ENCODE data around the gene UCK1. TPM values are rescaled to one million over a fixed set of nuclear protein-coding genes. Genes with fewer than 3 reads are reported as not detected.

UCK1 gene
- total RNA-seq, 4 donors from 2014 or later, result 17.3 to 39.1 (median 24.8) TPM

GRCh38 chr9:131546336-131547084 is 15.4 kb upstream of the UCK1 start:
- Histone ChIP-seq H3K4me1 (peaks cover 13 to 22% (median 14%) of the 10 kb centered on the region in 3 donors), H3K36me3 (no peaks in the 10 kb centered on the region), H3K4me3 (peak overlapping the region in 3 of 4 donors; percentile 18 to 55 (median 30)), H3K27ac (no peak overlapping the region), H3K27me3 (peaks cover 7 to 70% (median 19%) of the 10 kb centered on the region in 4 donors), H3K9me3 (peaks cover 0 to 26% (median 13%) of the 10 kb centered on the region in 3 donors)
- DNase-seq, result no peak
- TF ChIP-seq POLR2A (IDR thresholded peaks at IDR 0.05), result no peak
- TF ChIP-seq CTCF (IDR thresholded peaks at IDR 0.05), result no peak
- WGBS, 2 donors, result 1 to 4% methylated on average over 18 to 20 of the region's 49 CpGs
- intact Hi-C loops (cut with DNase I), result no loop called here

GRCh38 chr9:131545786-131546335 is 14.8 kb upstream of the UCK1 start:
- intact Hi-C loops (cut with DNase I), result no loop called here
- Histone ChIP-seq H3K27me3 (peaks cover 7 to 70% (median 19%) of the 10 kb centered on the region in 4 donors), H3K4me3 (peak overlapping the region in 2 of 4 donors; percentile 18 to 55), H3K4me1 (peaks cover 13 to 22% (median 14%) of the 10 kb centered on the region in 3 donors), H3K27ac (no peak overlapping the region), H3K9me3 (peaks cover 0 to 26% (median 13%) of the 10 kb centered on the region in 3 donors), H3K36me3 (no peaks in the 10 kb centered on the region)
- no peak for DNase-seq
- TF ChIP-seq CTCF (IDR thresholded peaks at IDR 0.05) (no peak), POLR2A (IDR thresholded peaks at IDR 0.05) (no peak)
- 4 to 5% methylated on average over 14 of the region's 30 CpGs for WGBS, 2 donors

GRCh38 chr9:131545003-131545785 is 14.1 kb upstream of the UCK1 start, which contains the start of gene PRRT1B:
Gene PRRT1B (plus strand): TSS chr9:131545523. CDS start chr9:131545616, 93 bp downstream.
- DNase-seq, result no peak
- Histone ChIP-seq H3K9me3 (peaks cover 0 to 26% (median 13%) of the 10 kb centered on the region in 3 donors), H3K27me3 (peaks cover 7 to 70% (median 19%) of the 10 kb centered on the region in 4 donors), H3K36me3 (no peaks in the 10 kb centered on the region), H3K4me3 (peak within 1 kb of the TSS in 3 of 4 donors; percentile 18 to 55 (median 30)), H3K27ac (no peak within 1 kb of the TSS), H3K4me1 (peaks cover 13 to 22% (median 14%) of the 10 kb centered on the region in 3 donors)
- intact Hi-C loops (cut with DNase I), result no loop called here
- 25 to 40% methylated on average over 21 to 36 of the region's 50 CpGs for WGBS, 2 donors
- no peak for TF ChIP-seq POLR2A (IDR thresholded peaks at IDR 0.05)
- TF ChIP-seq CTCF (IDR thresholded peaks at IDR 0.05), result no peak

GRCh38 chr9:131543141-131543540 is 12.1 kb upstream of the UCK1 start:
- 81 to 85% methylated on average over 6 of the region's 6 CpGs for WGBS, 2 donors
- no peak overlapping the region for H3K4me3 ChIP-seq
- DNase-seq, result no peak
- no peak overlapping the region for H3K27ac ChIP-seq
- peaks cover 7 to 50% (median 19%) of the 10 kb centered on the region in 4 donors for H3K27me3 ChIP-seq
- H3K36me3 ChIP-seq, result no peaks in the 10 kb centered on the region
- H3K4me1 ChIP-seq, result peaks cover 13 to 22% (median 14%) of the 10 kb centered on the region in 3 donors
- TF ChIP-seq CTCF (IDR thresholded peaks at IDR 0.05) (no peak), POLR2A (IDR thresholded peaks at IDR 0.05) (no peak)
- peaks cover 0 to 26% (median 13%) of the 10 kb centered on the region in 3 donors for H3K9me3 ChIP-seq
- intact Hi-C loops (cut with DNase I), result no loop called here

Measured in esophagus squamous epithelium (tissue), 5 donors.